Measurements from ENCODE around the gene PKDREJ. TPM values are rescaled to one million over a fixed set of nuclear protein-coding genes. Genes with fewer than 3 reads are reported as not detected.

The PKDREJ gene
- polyA plus RNA-seq, 1 donor from 2014 or later, result not detected

DNA sequence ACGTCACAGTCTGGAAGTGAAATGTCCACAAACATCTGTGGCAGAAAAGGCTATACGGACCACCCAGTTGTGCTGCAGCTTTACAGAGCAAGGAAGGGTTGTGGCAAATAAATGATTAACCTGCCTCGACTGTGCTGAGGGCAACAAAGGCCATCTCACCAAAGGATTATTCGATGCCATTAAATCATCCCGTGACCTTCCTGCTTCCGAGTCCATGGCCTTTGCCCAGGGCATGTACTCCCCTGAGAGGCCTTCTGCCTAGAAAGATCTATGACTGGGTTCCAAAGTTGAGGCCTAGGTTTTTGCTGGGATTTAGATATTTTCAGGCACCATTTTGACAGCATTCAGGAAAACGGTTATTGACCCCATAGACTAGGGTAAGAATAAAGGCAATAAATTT, 22.2 kb downstream of the PKDREJ start:
- Histone ChIP-seq H3K36me3 (ENCODE audit: insufficient read depth, low read length) (no peaks in the 10 kb centered on the region), H2AFZ (ENCODE audit: low read depth, low read length) (no peak overlapping the region), H4K20me1 (ENCODE audit: insufficient read depth) (no peaks in the 10 kb centered on the region), H3K27ac (ENCODE audit: low read length) (no peak overlapping the region), H3K9me3 (ENCODE audit: low read length) (no peaks in the 10 kb centered on the region), H3K4me3 (ENCODE audit: low read length) (no peak overlapping the region), H3K9me2 (ENCODE audit: insufficient read depth, low read length) (no peaks in the 10 kb centered on the region), H3K4me2 (ENCODE audit: low read length) (no peak overlapping the region), H3K9ac (ENCODE audit: low read length) (no peak overlapping the region), H3K27me3 (ENCODE audit: insufficient read depth, low read depth, low read length) (no peaks in the 10 kb centered on the region), H3F3A (ENCODE audit: insufficient read depth, low read length, poor library complexity, severe bottlenecking) (no peaks in the 10 kb centered on the region), H3K79me2 (replicated peaks; ENCODE audit: insufficient read depth, low read length) (no peaks in the 10 kb centered on the region)
- no peak for TF ChIP-seq EZH2 (IDR thresholded peaks at IDR 0.05; ENCODE audit: borderline replicate concordance, insufficient read depth, low read length, poor library complexity, severe bottlenecking)
- TF ChIP-seq CTCF (IDR thresholded peaks at IDR 0.05; ENCODE audit: poor library complexity, severe bottlenecking), result no peak
- no peak for TF ChIP-seq RAD21 (conservative IDR thresholded peaks at IDR 0.05)
- no peak for TF ChIP-seq SMC3 (conservative IDR thresholded peaks at IDR 0.05; ENCODE audit: poor library complexity)
- TF ChIP-seq, protein P1, sequence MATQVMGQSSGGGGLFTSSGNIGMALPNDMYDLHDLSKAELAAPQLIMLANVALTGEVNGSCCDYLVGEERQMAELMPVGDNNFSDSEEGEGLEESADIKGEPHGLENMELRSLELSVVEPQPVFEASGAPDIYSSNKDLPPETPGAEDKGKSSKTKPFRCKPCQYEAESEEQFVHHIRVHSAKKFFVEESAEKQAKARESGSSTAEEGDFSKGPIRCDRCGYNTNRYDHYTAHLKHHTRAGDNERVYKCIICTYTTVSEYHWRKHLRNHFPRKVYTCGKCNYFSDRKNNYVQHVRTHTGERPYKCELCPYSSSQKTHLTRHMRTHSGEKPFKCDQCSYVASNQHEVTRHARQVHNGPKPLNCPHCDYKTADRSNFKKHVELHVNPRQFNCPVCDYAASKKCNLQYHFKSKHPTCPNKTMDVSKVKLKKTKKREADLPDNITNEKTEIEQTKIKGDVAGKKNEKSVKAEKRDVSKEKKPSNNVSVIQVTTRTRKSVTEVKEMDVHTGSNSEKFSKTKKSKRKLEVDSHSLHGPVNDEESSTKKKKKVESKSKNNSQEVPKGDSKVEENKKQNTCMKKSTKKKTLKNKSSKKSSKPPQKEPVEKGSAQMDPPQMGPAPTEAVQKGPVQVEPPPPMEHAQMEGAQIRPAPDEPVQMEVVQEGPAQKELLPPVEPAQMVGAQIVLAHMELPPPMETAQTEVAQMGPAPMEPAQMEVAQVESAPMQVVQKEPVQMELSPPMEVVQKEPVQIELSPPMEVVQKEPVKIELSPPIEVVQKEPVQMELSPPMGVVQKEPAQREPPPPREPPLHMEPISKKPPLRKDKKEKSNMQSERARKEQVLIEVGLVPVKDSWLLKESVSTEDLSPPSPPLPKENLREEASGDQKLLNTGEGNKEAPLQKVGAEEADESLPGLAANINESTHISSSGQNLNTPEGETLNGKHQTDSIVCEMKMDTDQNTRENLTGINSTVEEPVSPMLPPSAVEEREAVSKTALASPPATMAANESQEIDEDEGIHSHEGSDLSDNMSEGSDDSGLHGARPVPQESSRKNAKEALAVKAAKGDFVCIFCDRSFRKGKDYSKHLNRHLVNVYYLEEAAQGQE (IDR thresholded peaks at IDR 0.05; ENCODE audit: borderline replicate concordance), result no peak
- TF ChIP-seq EP300 (conservative IDR thresholded peaks at IDR 0.05; ENCODE audit: poor library complexity, severe bottlenecking), result no peak
- TF ChIP-seq TAF1 (IDR thresholded peaks at IDR 0.05; ENCODE audit: low read depth), result no peak
- no peak for TF ChIP-seq POLR2AphosphoS5 (IDR thresholded peaks at IDR 0.05)
- no peak for TF ChIP-seq MXI1 (conservative IDR thresholded peaks at IDR 0.05; ENCODE audit: poor library complexity, severe bottlenecking)

GRCh38 chr22:46240506-46240905, 22.6 kb downstream of the PKDREJ start:
- H2AFZ ChIP-seq (ENCODE audit: low read depth, low read length), result no peak overlapping the region
- no peak overlapping the region for H3K4me2 ChIP-seq (ENCODE audit: low read length)
- no peak overlapping the region for H3K4me3 ChIP-seq (ENCODE audit: low read length)
- H3K9ac ChIP-seq (ENCODE audit: low read length), result no peak overlapping the region
- no peaks in the 10 kb centered on the region for H3K27me3 ChIP-seq (ENCODE audit: insufficient read depth, low read depth, low read length)
- no peaks in the 10 kb centered on the region for H3K9me2 ChIP-seq (ENCODE audit: insufficient read depth, low read length)
- H3K36me3 ChIP-seq (ENCODE audit: insufficient read depth, low read length), result no peaks in the 10 kb centered on the region
- H3K27ac ChIP-seq (ENCODE audit: low read length), result no peak overlapping the region
- no peaks in the 10 kb centered on the region for H3F3A ChIP-seq (ENCODE audit: insufficient read depth, low read length, poor library complexity, severe bottlenecking)
- H3K79me2 ChIP-seq (replicated peaks; ENCODE audit: insufficient read depth, low read length), result no peaks in the 10 kb centered on the region
- no peaks in the 10 kb centered on the region for H3K9me3 ChIP-seq (ENCODE audit: low read length)
- TF ChIP-seq EZH2 (IDR thresholded peaks at IDR 0.05; ENCODE audit: borderline replicate concordance, insufficient read depth, low read length, poor library complexity, severe bottlenecking), result no peak
- no peak for TF ChIP-seq CTCF (IDR thresholded peaks at IDR 0.05; ENCODE audit: poor library complexity, severe bottlenecking)
- no peak for TF ChIP-seq MXI1 (conservative IDR thresholded peaks at IDR 0.05; ENCODE audit: poor library complexity, severe bottlenecking)
- no peak for TF ChIP-seq RAD21 (conservative IDR thresholded peaks at IDR 0.05)
- TF ChIP-seq POLR2AphosphoS5 (IDR thresholded peaks at IDR 0.05), result no peak
- TF ChIP-seq TAF1 (IDR thresholded peaks at IDR 0.05; ENCODE audit: low read depth), result no peak
- TF ChIP-seq EP300 (conservative IDR thresholded peaks at IDR 0.05; ENCODE audit: poor library complexity, severe bottlenecking), result no peak
- TF ChIP-seq SMC3 (conservative IDR thresholded peaks at IDR 0.05; ENCODE audit: poor library complexity), result no peak
- no peaks in the 10 kb centered on the region for H4K20me1 ChIP-seq (ENCODE audit: insufficient read depth)
